NCI-H460 (cell line): ENCODE results near the gene MADCAM1. TPM values are rescaled to one million over a fixed set of nuclear protein-coding genes. Genes with fewer than 3 reads are reported as not detected.
"Not testable (repeated sequence)": the region's sequence is repeated elsewhere in the genome, so short reads cannot be mapped to it uniquely, and the experiment has no call there.

Experiments used
- DNase-seq: peaks from one replicate; pipeline ENCODE4 v3.0.0-alpha.2; 2016; ENCODE audit warnings: low read depth; ENCODE audit errors: extremely low read depth
- polyA plus RNA-seq: library from polyadenylated mRNA; depleted of rRNA; stranded (reverse); fragments of >200 nt; gene quantifications from 2 replicates; pipeline ENCODE4 v1.2.3, GENCODE V29; 2014; cell fraction: nucleus; rRNA removed
- total RNA-seq: library from RNA; depleted of rRNA; stranded (reverse); fragments of >200 nt; shearing (Covaris generic); gene quantifications from 2 replicates; pipeline ENCODE4 v1.2.3, GENCODE V29; 2014; rRNA removed

Gene MADCAM1
- not detected in 2 replicates for total RNA-seq
- 1.5 and 2.3 TPM in 2 replicates for polyA plus RNA-seq

- no peak for DNase-seq
Measured at GRCh38 chr19:496112-496665, at the start of gene MADCAM1. TSS of gene MADCAM1 (plus strand) at chr19:496486. CDS start at chr19:496500, 14 bp downstream.

- DNase-seq, result no peak
Measured at GRCh38 chr19:447064-447426, 49.2 kb upstream of the MADCAM1 start.

GRCh38 chr19:447816-448560, 48.3 kb upstream of the MADCAM1 start:
- no peak for DNase-seq

- DNase-seq, result no peak
Measured at GRCh38 chr19:449916-450315, 46.4 kb upstream of the MADCAM1 start.

DNA sequence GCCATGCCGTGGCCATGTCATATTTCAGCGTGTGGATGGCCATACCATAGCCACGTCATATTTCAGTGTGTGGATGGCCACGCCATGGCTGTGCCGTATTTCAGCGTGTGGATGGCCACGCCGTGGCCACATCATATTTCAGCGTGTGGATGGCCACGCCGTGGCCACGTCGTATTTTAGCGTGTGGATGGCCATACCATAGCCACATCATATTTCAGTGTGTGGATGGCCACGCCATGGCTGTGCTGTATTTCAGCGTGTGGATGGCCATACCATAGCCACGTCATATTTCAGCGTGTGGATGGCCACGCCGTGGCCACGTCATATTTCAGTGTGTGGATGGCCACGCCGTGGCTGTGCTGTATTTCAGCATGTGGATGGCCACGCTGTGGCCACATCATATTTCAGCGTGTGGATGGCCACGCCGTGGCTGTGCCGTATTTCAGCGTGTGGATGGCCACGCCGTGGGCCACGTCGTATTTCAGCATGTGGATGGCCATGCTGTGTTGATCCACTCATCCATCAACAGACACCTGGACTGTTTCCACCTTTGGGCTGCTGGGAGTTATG, 45.3 kb upstream of the MADCAM1 start:
- DNase-seq, result not testable (repeated sequence)

GRCh38 chr19:452829-453228, 43.5 kb upstream of the MADCAM1 start:
- no peak for DNase-seq

DNA sequence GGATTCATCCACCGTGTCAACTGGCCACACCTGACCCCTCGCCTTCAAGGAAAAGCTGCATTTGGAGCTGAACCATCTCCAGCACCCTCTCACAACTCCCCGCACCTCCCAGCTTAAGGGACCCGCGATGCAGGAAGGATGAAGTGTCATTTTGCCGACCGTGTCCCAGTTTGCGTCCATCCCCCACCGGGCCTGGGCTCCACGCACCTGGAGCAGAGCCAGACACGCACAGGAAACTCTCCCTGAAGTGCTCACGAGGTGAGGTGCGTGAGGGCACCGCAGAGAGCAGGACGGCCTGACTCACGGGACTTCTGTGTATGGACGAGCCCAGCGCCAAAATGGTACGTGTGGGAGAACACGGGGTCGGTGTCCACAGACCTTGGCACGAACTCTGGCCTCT, 42.7 kb upstream of the MADCAM1 start:
- DNase-seq, result no peak

DNA sequence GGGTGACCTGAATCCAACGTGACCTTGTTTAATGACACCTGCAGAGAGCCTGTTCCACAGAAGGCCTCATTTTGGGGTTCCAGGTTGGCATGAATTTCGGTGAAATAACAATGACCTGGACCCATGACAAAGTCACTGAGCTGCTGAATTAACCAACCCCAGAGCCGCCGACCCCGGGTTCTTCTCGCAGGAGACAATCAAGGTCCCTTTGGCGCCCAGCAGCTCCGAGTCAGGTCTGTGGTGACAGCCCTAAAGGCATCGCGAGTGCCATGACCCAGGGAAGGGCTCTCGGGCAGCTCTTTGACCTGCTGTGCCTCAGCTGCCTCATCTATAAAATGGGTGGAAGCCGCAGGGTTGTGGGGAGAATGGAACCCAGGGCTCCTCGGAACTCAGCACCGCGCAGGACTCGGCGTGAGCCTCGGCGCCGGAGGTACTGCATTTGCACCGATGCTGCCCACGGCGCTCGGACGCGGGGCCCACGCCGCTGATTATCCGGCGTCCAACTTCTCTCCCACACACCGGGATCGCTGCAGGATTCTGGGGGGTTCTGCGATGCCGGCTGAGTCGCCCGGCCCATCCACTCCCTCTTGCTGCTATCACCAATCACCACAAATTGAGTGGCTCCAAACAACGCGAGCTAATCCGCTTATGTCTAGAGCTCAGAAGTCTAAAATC, 41.1 kb upstream of the MADCAM1 start:
- no peak for DNase-seq

- no peak for DNase-seq
Measured at GRCh38 chr19:455851-456546, 40.3 kb upstream of the MADCAM1 start.

DNA sequence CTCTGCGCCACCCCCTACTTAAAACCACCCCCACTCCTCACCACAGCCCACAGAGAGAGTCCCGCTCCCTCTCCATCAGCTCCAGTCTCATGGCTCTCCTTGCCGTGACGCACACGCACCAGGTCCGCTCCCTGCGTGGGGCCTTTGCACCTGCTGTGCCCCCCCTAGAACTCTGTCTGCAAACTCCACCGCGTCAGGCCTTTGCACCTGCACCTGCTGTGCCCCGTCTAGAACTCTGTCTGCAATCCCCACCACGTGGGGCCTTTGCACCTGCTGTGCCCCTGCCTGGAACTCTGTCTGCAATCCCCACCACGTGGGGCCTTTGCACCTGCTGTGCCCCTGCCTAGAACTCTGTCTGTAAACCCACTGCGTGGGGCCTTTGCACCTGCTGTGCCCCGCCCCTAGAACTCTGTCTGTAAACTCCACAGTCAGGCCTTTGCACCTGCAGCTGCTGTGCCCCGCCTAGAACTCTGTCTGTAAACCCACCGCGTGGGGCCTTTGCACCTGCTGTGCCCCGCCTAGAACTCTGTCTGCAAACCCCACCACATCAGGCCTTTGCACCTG, 39.7 kb upstream of the MADCAM1 start:
- DNase-seq, result no peak

DNA sequence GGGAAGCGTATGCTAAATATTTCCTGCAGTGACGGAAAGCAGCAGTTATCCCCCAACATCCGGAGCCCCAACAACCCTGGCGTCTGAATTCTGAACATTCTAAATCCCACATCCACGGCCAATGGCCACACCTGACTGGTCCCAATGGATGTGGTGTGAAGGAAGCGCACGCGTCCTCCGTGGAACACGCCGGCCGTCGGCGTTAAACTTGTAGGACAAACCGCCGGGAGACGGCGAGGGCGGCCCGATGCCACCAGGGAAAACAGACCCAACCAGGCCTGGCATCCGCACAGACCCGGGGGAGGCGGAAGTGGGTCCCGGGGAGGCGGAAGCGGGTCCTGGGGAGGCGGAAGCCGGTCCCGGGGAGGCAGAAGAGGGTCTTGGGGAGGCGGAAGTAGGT, 38.6 kb upstream of the MADCAM1 start:
- no peak for DNase-seq

GRCh38 chr19:458091-459042, 37.9 kb upstream of the MADCAM1 start:
- DNase-seq, result no peak

DNA sequence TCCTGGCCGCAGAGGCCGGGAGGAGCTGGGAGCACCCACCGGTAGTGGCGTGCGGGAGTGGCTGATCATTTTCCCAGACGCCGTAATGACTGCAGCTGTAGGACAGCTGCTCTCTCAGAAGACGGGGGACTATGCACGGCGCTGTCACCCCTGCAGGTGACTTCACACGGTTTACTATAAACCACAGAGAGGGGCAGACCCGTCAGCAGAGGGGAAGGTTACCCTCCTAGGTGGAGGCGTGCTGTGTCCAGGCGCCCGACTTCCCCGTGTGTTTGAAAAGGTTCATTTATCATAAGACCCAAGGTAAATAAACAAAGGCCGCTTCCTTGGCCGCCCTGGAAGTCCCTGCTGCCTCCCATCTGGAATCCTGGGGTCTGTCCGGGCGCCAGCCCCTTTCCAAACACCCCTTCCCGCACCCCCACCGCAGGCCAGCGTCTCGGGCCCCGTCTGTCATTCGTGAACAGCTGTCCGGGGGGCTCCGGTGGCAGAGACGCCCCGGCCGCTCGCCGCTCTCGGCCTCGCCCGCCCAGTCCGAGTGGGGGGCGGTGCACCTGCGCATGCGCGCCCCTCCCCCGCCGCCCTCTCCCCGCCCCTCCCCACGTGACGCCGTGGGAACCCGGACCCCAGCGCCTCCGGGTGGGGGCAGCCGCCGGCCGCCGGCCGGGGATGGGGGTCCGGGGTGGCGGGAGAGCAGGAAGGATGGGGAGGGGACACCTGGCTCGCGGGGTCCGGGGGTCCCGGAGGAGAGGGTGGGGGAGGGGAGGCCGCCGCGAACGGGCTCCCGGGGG, 36.4 kb upstream of the MADCAM1 start:
- peak; percentile 27 for DNase-seq

DNA sequence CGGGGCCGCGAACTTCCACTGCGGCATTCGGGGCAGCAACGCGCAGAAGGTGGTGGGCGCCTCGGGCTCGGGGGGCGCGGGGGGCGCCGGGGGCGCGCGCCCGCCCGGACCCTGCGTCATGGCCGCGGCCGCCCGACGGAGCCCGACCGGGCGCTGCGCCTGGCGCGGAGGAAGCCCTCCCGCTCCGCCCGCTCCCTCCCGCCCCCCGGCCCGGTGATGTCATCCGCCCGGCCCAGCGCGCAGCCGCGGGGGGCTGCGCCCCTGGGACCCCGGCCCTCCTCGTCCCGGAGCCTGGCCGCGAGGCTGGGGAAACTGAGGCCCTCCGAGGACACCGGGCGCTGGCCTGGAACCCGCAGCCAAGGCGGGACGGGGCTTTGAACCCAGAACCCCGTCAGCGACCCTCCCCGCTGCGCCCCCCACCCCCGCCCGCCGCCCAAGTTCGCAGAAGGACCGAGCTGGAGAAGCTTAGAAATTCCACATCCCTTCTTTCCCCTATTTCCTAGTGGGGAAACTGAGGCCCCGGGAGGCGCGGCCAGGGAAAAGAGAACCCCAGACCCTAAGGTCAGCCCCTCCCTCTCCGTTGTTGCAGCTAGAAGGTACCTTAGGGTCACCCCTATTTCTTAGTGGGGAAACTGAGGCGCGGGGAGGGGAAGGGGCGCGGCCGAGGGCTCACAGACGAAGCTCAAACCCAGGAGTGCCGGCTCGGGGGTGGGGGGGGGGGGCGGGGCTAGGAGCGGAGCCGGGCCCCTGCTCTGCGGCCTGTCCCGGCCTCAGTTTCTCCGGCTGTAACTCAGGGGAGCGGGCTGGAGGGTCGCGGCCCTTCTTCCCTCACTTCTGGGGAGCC, 35.2 kb upstream of the MADCAM1 start, which contains the start of gene SHC2:
TSS of gene SHC2 (minus strand) at position 157 of the 844 bp plus-strand sequence. CDS start at position 120, 37 bp downstream.
- no peak for DNase-seq

DNA sequence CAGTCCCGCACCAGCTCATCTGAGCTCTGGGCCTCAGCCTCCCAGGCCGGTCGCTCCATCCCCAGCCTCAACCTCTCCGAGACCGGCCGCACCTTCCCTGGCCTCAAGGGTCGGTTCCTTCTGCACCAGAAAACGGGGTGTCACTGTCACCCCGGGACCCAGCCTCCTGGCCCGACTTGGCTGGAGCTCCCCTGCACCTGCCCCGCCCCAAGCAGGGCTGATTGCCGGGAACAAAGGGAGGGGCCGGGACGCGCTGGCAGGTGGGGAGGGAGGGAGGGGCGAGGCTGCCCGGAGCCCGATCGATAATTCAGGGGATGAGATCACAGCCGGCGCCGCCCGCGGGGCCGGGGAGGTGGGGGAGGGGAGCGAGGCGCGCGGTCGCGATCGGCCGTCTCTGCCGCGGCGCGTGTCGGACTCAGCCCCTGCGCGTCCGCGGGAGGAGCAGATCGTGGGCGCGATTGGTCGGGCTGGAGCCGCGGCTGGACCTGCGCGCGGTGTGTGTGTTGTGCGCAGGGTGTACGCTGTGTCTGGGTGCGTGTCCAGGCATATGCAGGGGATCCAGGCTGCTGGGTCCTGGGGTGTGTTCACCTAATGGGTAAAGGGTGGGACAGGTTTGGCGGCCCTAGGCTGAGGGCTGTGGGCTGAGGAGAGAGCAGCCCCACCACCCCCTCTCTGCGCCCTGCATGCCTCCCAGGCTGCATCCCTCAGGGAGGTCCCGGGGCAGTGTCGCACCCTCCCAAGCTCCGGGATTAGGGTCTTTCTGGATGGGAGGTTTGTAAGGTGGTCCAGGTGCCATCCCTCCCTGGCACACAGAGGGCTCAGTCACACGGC, 34.4 kb upstream of the MADCAM1 start:
- no peak for DNase-seq

DNA sequence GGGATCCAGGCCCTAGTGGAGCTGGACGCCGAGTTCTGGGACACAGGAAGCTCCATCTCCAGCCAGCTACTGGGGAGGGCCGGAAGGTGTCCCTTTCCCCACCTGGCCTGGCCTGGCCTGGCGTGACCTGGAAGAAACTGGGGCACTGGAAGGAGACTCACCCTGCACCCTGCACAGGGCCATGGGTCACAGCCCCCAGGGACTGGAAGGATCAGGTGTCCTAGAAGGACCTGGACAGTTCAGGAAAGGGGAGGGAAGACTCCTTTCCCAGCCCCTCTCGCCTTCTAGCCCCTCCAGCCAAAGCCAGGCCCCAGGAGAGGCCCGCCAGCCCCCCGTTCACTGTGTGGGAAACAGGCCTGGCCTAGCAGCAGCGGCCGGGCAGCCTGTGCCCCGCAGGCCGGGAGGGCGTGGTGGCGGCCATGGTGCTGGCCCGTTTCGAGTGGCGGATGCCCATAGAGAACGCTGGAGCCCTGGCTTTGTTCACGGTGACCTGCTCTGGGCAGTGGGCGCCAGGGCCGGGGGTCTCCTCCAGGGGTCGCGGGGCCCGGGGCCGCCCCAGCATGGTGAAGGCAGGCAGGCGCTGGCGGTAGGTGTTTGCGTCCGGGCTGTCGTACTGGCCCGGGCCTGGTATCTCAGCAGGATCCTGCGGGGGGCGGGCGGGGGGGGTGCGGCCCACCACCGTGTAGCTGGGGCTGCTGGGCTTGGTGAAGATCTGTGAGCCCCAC, 32.6 kb upstream of the MADCAM1 start:
- no peak for DNase-seq
